Activated T-helper 17 cell treated with anti-CD3 and anti-CD28 coated beads, Interleukin-2, amount 50 U/mL, for 72 hours (primary cell): ENCODE measurements around the gene LUZP2. TPM values are rescaled to one million over a fixed set of nuclear protein-coding genes. Genes with fewer than 3 reads are reported as not detected.

Experiments used
- ATAC-seq: fragments of 150-1000 bp; cut with Tn5 transposase; replicated peaks from 2 replicates; pipeline ENCODE4 v1.10.0; 2021; ENCODE audit warnings: mild to moderate bottlenecking, moderate library complexity
- H3K27ac Mint-ChIP-seq: one replicate; pipeline ENCODE4 v1.8.0; 2022; ENCODE audit warnings: mixed read lengths
- H3K27me3 Mint-ChIP-seq: one replicate; pipeline ENCODE4 v1.8.0; 2022; ENCODE audit warnings: mixed read lengths
- H3K36me3 Mint-ChIP-seq: one replicate; pipeline ENCODE4 v1.8.0; 2022; ENCODE audit warnings: low read depth, mild to moderate bottlenecking, mixed read lengths
- H3K4me1 Mint-ChIP-seq: one replicate; pipeline ENCODE4 v1.8.0; 2022; ENCODE audit warnings: mixed read lengths
- H3K4me3 Mint-ChIP-seq: one replicate; pipeline ENCODE4 v1.8.0; 2022; ENCODE audit warnings: mild to moderate bottlenecking, mixed read lengths
- H3K9me3 Mint-ChIP-seq: one replicate; pipeline ENCODE4 v1.8.0; 2022; ENCODE audit warnings: mixed read lengths
- total RNA-seq, 2 donors: library from RNA; stranded (reverse); gene quantifications; one replicate each; pipeline ENCODE4 v1.2.3, GENCODE V29; 2022

Gene LUZP2
- not detected for total RNA-seq

DNA sequence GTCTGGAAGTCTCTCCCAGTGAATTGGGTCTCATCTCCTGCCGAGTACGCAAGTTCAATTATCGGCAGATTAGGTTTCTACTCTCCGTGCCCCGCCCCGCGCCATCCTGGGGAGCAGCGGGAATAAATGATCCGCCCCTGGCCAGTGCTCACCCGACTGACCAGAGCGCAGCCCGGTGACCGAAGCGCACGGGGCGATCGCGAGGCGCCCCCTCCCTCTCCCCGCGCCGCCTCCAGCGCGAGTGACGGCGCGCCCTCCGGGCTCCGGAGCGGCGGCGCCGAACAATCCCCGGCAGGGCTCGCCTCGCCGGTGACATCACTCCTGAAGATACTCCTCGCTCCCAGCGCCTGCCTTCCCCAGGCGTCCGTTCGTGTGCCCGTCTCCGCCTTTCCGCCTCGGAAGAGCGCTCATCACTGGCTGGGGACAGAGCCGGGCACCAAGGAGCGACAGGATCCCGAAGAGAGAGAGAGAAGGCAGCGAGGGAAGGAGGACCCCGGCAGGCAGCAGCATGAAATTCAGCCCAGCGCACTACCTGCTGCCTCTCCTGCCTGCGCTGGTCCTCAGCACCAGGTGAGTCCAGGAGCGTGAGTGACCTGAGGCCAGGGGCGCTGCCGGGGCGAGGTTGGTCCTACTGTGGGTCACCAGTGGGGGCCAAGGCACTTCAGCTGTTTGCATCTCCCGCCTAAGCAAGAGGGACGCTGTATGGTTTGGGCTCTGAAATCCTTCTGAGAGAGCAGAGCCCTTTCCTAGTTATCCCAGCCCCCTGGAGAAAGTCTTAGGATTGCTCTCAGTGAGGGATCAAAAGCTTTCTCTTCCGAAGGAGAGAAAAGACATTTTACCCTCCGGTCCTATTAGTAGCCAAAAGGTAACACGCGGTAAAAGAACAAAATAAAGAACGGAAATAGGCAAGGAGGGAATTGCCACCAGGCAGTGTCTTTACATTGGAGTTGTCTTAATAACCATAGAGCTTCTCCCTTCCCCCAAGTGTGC lies at the start of gene LUZP2:
Gene LUZP2, plus strand, starts transcription at position 318 of the 990 bp plus-strand sequence.
- no peaks in the 10 kb centered on the region for H3K36me3 Mint-ChIP-seq
- H3K27me3 Mint-ChIP-seq: peaks cover 5% of the 10 kb centered on the region
- H3K9me3 Mint-ChIP-seq: peaks cover 10% of the 10 kb centered on the region
- ATAC-seq: no peak
- no peak within 1 kb of the TSS for H3K4me3 Mint-ChIP-seq
- no peaks in the 10 kb centered on the region for H3K4me1 Mint-ChIP-seq
- H3K27ac Mint-ChIP-seq: no peak within 1 kb of the TSS

DNA sequence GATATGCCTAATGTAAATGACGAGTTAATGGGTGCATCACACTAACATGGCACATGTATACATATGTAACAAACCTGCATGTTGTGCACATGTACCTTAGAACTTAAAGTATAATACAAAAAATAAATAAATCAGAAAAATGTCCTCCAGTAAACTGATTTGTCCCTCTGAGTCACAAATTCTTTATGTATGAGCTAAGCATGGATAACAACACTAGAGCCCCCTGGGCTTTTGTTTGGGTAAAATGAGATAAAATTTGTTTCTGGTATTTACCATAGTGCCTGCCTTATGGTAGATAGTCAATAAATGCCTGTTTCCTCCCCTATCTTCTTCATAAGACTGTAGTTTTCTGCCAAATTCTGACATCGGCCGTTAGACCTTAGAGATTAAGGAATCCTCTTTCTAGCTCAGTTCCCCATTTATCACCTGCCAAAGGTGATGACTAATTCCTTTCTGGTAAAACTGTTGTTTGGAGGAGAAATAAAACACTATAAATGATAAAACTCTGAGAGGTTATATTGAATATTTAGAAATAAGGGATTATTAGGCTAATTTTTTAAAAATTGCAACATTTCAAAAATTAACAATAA lies 43.6 kb upstream of the LUZP2 start:
- Mint-ChIP-seq H3K36me3 (no peaks in the 10 kb centered on the region), H3K9me3 (peaks cover 6% of the 10 kb centered on the region), H3K27ac (no peak overlapping the region), H3K4me1 (no peaks in the 10 kb centered on the region), H3K27me3 (no peaks in the 10 kb centered on the region), H3K4me3 (no peak overlapping the region)
- ATAC-seq: no peak

GRCh38 chr11:24457985-24458384 lies 38.9 kb upstream of the LUZP2 start:
- no peak for ATAC-seq
- no peak overlapping the region for H3K4me3 Mint-ChIP-seq

GRCh38 chr11:24470431-24470830 lies 26.4 kb upstream of the LUZP2 start:
- H3K27me3 Mint-ChIP-seq: no peaks in the 10 kb centered on the region
- H3K36me3 Mint-ChIP-seq: no peaks in the 10 kb centered on the region
- H3K9me3 Mint-ChIP-seq: peaks cover 14% of the 10 kb centered on the region
- no peaks in the 10 kb centered on the region for H3K4me1 Mint-ChIP-seq
- no peak for ATAC-seq
- H3K4me3 Mint-ChIP-seq: no peak overlapping the region
- H3K27ac Mint-ChIP-seq: no peak overlapping the region

More at GRCh38 chr11:24457985-24458384, 38.9 kb upstream of the LUZP2 start:
- no peak overlapping the region for H3K27ac Mint-ChIP-seq
- H3K4me1 Mint-ChIP-seq: no peaks in the 10 kb centered on the region
- H3K36me3 Mint-ChIP-seq: no peaks in the 10 kb centered on the region
- peaks cover 15% of the 10 kb centered on the region for H3K9me3 Mint-ChIP-seq
- no peaks in the 10 kb centered on the region for H3K27me3 Mint-ChIP-seq

- Mint-ChIP-seq H3K27ac (no peak overlapping the region), H3K27me3 (no peaks in the 10 kb centered on the region), H3K36me3 (no peaks in the 10 kb centered on the region), H3K4me3 (no peak overlapping the region), H3K4me1 (no peaks in the 10 kb centered on the region), H3K9me3 (peaks cover 14% of the 10 kb centered on the region)
- ATAC-seq: no peak
These were observed 25.8 kb upstream of the LUZP2 start for GRCh38 chr11:24471084-24471483.

DNA sequence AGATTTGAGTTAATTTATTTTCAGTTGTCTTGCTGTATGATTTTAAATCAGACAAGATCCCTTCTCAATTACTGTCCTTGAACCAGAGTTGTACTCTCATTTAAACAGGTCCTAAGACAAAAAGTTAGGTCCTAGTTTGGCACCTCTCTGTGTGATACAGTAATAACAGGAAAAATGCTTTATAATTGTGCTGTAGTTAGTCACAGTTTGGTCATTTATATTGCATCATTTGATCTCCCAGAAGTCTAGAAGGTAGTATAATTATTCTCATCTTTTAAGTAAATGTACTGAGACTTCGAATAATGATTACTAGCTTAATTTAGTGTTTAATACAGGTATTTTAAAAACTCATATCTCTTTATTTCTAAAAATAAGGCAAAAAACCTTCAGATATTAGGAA lies 18.1 kb upstream of the LUZP2 start:
- no peaks in the 10 kb centered on the region for H3K27me3 Mint-ChIP-seq
- H3K9me3 Mint-ChIP-seq: peaks cover 13% of the 10 kb centered on the region
- H3K4me3 Mint-ChIP-seq: no peak overlapping the region
- no peak for ATAC-seq
- H3K36me3 Mint-ChIP-seq: no peaks in the 10 kb centered on the region
- H3K4me1 Mint-ChIP-seq: no peaks in the 10 kb centered on the region
- no peak overlapping the region for H3K27ac Mint-ChIP-seq

DNA sequence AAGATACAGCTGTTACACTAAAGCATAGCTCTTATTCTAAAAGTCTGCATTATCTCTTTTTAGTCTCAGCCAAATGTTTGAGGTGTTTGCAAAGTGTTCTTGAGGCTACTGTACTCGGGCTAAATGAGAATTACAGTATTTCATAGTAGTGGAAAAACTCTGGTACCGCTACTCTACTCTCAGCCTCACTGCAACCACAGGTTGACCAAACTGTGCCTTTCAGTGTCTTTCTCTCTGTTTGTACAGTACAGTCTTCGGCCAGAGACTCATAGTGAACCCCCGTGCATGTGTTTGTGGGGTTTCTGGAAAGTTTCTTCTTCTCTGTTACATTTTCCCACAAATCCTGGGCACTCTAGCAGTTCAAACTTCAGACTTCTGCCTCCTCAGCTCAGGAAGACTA lies 7.4 kb upstream of the LUZP2 start:
- no peaks in the 10 kb centered on the region for H3K36me3 Mint-ChIP-seq
- peaks cover 13% of the 10 kb centered on the region for H3K9me3 Mint-ChIP-seq
- no peak overlapping the region for H3K4me3 Mint-ChIP-seq
- H3K27me3 Mint-ChIP-seq: no peaks in the 10 kb centered on the region
- no peak for ATAC-seq
- no peaks in the 10 kb centered on the region for H3K4me1 Mint-ChIP-seq
- H3K27ac Mint-ChIP-seq: no peak overlapping the region

- Mint-ChIP-seq H3K27me3 (peaks cover 5% of the 10 kb centered on the region), H3K36me3 (no peaks in the 10 kb centered on the region), H3K27ac (no peak overlapping the region), H3K4me3 (no peak overlapping the region), H3K9me3 (peaks cover 12% of the 10 kb centered on the region), H3K4me1 (no peaks in the 10 kb centered on the region)
- ATAC-seq: no peak
These were observed 492 bp upstream of the LUZP2 start for GRCh38 chr11:24496386-24496735.

GRCh38 chr11:24497831-24498230 lies 978 bp downstream of the LUZP2 start:
- Mint-ChIP-seq H3K27me3 (peaks cover 5% of the 10 kb centered on the region), H3K36me3 (no peaks in the 10 kb centered on the region), H3K27ac (no peak overlapping the region), H3K9me3 (peaks cover 5% of the 10 kb centered on the region), H3K4me1 (no peaks in the 10 kb centered on the region), H3K4me3 (no peak overlapping the region)
- ATAC-seq: no peak

- no peaks in the 10 kb centered on the region for H3K36me3 Mint-ChIP-seq
- ATAC-seq: no peak
- H3K9me3 Mint-ChIP-seq: peaks cover 9% of the 10 kb centered on the region
- no peaks in the 10 kb centered on the region for H3K4me1 Mint-ChIP-seq
- no peak overlapping the region for H3K4me3 Mint-ChIP-seq
- H3K27me3 Mint-ChIP-seq: no peaks in the 10 kb centered on the region
- no peak overlapping the region for H3K27ac Mint-ChIP-seq
These were observed 5.6 kb downstream of the LUZP2 start for GRCh38 chr11:24502425-24502824.

GRCh38 chr11:24509114-24509513 lies 12.3 kb downstream of the LUZP2 start:
- Mint-ChIP-seq H3K4me1 (no peaks in the 10 kb centered on the region), H3K27me3 (no peaks in the 10 kb centered on the region), H3K27ac (no peak overlapping the region), H3K9me3 (peaks cover 22% of the 10 kb centered on the region), H3K36me3 (no peaks in the 10 kb centered on the region), H3K4me3 (no peak overlapping the region)
- ATAC-seq: no peak

DNA sequence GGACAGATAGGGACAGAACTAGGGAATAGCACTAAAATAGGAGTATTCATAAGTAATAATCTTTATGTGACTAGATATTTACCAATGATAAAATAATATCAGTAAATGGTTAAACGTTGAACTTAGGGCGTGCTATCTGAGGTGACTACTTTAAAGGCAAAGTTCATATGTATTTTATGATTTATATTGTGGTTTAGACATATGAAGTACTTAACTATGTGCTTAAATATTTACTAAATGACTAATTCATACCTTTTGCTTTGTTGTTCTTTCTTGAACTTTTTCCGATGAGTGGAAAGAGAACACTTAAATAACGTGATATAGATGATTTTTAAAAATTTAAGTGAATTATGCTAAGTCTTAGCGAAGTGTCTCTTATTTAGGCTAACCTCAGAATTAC lies 14.7 kb downstream of the LUZP2 start:
- Mint-ChIP-seq H3K36me3 (no peaks in the 10 kb centered on the region), H3K27ac (no peak overlapping the region), H3K27me3 (no peaks in the 10 kb centered on the region), H3K4me3 (no peak overlapping the region), H3K9me3 (peaks cover 21% of the 10 kb centered on the region), H3K4me1 (no peaks in the 10 kb centered on the region)
- no peak for ATAC-seq

GRCh38 chr11:24513479-24514218 lies 16.8 kb downstream of the LUZP2 start:
- H3K9me3 Mint-ChIP-seq: peaks cover 17% of the 10 kb centered on the region
- ATAC-seq: no peak
- no peaks in the 10 kb centered on the region for H3K36me3 Mint-ChIP-seq
- H3K4me3 Mint-ChIP-seq: no peak overlapping the region
- H3K27me3 Mint-ChIP-seq: no peaks in the 10 kb centered on the region
- no peaks in the 10 kb centered on the region for H3K4me1 Mint-ChIP-seq
- no peak overlapping the region for H3K27ac Mint-ChIP-seq

DNA sequence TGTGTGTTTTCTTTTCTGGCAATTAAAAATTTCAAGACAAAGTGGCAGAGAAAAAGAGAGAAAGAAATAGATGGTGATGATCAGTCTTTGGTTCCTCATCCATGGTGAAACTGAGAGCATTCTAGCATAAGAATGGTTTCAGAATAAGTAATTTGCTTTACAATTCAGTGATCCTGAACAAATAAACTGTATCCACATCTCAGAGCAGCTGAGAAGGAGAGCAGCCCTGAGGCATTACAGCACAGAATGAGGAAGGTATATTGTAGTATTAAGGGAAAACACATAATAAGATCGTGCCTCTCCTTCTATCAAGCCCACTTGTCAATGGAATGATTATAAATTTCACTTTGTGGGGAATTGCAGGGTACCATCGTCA lies 17.4 kb downstream of the LUZP2 start:
- Mint-ChIP-seq H3K36me3 (no peaks in the 10 kb centered on the region), H3K27ac (no peak overlapping the region), H3K4me3 (no peak overlapping the region), H3K27me3 (no peaks in the 10 kb centered on the region), H3K4me1 (no peaks in the 10 kb centered on the region), H3K9me3 (peaks cover 17% of the 10 kb centered on the region)
- ATAC-seq: no peak

DNA sequence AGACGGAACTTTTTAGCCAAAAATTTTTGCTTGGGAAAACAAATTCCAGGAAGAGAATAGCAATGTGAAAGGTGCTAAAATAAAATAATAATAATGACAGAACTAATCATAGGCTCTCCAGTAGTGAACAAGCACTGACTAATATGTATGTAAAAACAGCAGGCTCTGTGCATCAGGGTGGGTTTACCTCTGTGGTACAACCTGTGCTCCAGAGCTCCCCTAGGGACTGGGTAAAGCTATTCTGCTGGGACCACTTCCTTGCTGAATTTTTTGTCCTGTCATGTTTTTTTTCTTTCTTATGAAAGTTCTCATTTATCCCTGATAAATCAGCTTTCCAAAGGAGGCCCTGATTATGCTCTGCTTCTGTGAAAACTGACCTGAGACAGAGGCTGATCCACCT lies 18.8 kb downstream of the LUZP2 start:
- no peaks in the 10 kb centered on the region for H3K4me1 Mint-ChIP-seq
- no peak for ATAC-seq
- H3K4me3 Mint-ChIP-seq: no peak overlapping the region
- no peak overlapping the region for H3K27ac Mint-ChIP-seq
- H3K36me3 Mint-ChIP-seq: no peaks in the 10 kb centered on the region
- no peaks in the 10 kb centered on the region for H3K27me3 Mint-ChIP-seq
- H3K9me3 Mint-ChIP-seq: peaks cover 15% of the 10 kb centered on the region
